H9 (cell line): ENCODE data around the gene CAB39. TPM values are rescaled to one million over a fixed set of nuclear protein-coding genes. Genes with fewer than 3 reads are reported as not detected.

ENCODE experiments used
- DNase-seq: peaks from one replicate; pipeline ENCODE4 v3.0.0-alpha.2; 2017
- H2AFZ ChIP-seq: one replicate; pipeline ENCODE4 v1.6.1; 2013; ENCODE audit warnings: mild to moderate bottlenecking, low read length, control low read depth, moderate library complexity
- H2AK5ac ChIP-seq: 2 replicates; pipeline ENCODE4 v1.6.1; 2013; ENCODE audit warnings: low read length, control low read depth, mixed read lengths; ENCODE audit not compliant: insufficient read length
- H2BK120ac ChIP-seq: one replicate; pipeline ENCODE4 v1.6.1; 2013; ENCODE audit warnings: low read depth, mild to moderate bottlenecking, low read length, control low read depth, inconsistent platforms; ENCODE audit not compliant: poor library complexity, severe bottlenecking
- H2BK12ac ChIP-seq: 2 replicates; pipeline ENCODE4 v1.6.1; 2013; ENCODE audit warnings: low read length, control low read depth, mixed read lengths, low read depth; ENCODE audit not compliant: insufficient read length
- H2BK15ac ChIP-seq: 2 replicates; pipeline ENCODE4 v1.6.1; 2013; ENCODE audit warnings: low read depth, low read length, control low read depth
- H2BK20ac ChIP-seq: one replicate; pipeline ENCODE4 v1.6.1; 2013; ENCODE audit warnings: low read depth, mild to moderate bottlenecking, low read length, control low read depth, inconsistent platforms; ENCODE audit not compliant: poor library complexity, severe bottlenecking
- H2BK5ac ChIP-seq: 2 replicates; pipeline ENCODE4 v1.6.1; 2013; ENCODE audit warnings: low read length, control low read depth, mixed read lengths; ENCODE audit not compliant: insufficient read length
- H3K14ac ChIP-seq: 2 replicates; pipeline ENCODE4 v1.6.1; 2013; ENCODE audit warnings: low read length, control low read depth; ENCODE audit not compliant: insufficient read depth
- H3K18ac ChIP-seq: 2 replicates; pipeline ENCODE4 v1.6.1; 2013; ENCODE audit warnings: low read depth, mild to moderate bottlenecking, mixed read lengths, low read length, control low read depth; ENCODE audit not compliant: insufficient read length
- H3K23ac ChIP-seq: 2 replicates; pipeline ENCODE4 v1.6.1; 2013; ENCODE audit warnings: low read length, control low read depth, mixed read lengths, low read depth; ENCODE audit not compliant: insufficient read length
- H3K23me2 ChIP-seq: 2 replicates; pipeline ENCODE4 v1.6.1; 2013; ENCODE audit warnings: low read depth, mild to moderate bottlenecking, mixed read lengths, low read length, control low read depth; ENCODE audit not compliant: insufficient read length, poor library complexity, severe bottlenecking
- H3K27ac ChIP-seq: 2 replicates; pipeline ENCODE4 v1.5.1; 2013; ENCODE audit warnings: low read length, control low read depth, mixed read lengths, low read depth; ENCODE audit not compliant: insufficient read length
- H3K27me3 ChIP-seq: 2 replicates; pipeline ENCODE4 v1.6.1; 2013; ENCODE audit warnings: low read length, control low read depth, inconsistent platforms; ENCODE audit not compliant: insufficient read depth
- H3K4ac ChIP-seq: 2 replicates; pipeline ENCODE4 v1.6.1; 2013; ENCODE audit warnings: low read depth, mild to moderate bottlenecking, control low read depth, inconsistent platforms, low read length, moderate library complexity
- H3K4me1 ChIP-seq: 2 replicates; pipeline ENCODE4 v1.6.1; 2013; ENCODE audit warnings: low read length, control low read depth, inconsistent platforms; ENCODE audit not compliant: insufficient read depth
- H3K4me2 ChIP-seq: 2 replicates; pipeline ENCODE4 v1.6.1; 2013; ENCODE audit warnings: low read length, control low read depth, mixed read lengths; ENCODE audit not compliant: insufficient read length, insufficient read depth
- H3K56ac ChIP-seq: 2 replicates; pipeline ENCODE4 v1.6.1; 2013; ENCODE audit warnings: low read depth, mild to moderate bottlenecking, mixed read lengths, low read length, control low read depth; ENCODE audit not compliant: insufficient read length
- H3K79me1 ChIP-seq: 2 replicates; pipeline ENCODE4 v1.6.1; 2013; ENCODE audit warnings: low read depth, mild to moderate bottlenecking, moderate library complexity, low read length, control low read depth, inconsistent platforms; ENCODE audit not compliant: insufficient read depth, poor library complexity, severe bottlenecking
- H3K79me2 ChIP-seq: 2 replicates; pipeline ENCODE4 v1.6.1; 2013; ENCODE audit warnings: low read length, control low read depth, inconsistent platforms; ENCODE audit not compliant: insufficient read depth
- H3K9ac ChIP-seq: 2 replicates; pipeline ENCODE4 v1.6.1; 2013; ENCODE audit warnings: low read length, control low read depth, mixed read lengths; ENCODE audit not compliant: insufficient read length; ENCODE audit errors: extremely low read depth
- H3K9me3 ChIP-seq: one replicate; pipeline ENCODE4 v1.6.1; 2013; ENCODE audit warnings: low read depth, low read length, inconsistent platforms; ENCODE audit not compliant: control insufficient read depth
- H3T11ph ChIP-seq: one replicate; pipeline ENCODE4 v1.6.1; 2013; ENCODE audit warnings: mild to moderate bottlenecking, low read length, control low read depth, inconsistent platforms
- H4K20me1 ChIP-seq: one replicate; pipeline ENCODE4 v1.6.1; 2013; ENCODE audit not compliant: control insufficient read depth, insufficient read length, insufficient read depth
- H4K5ac ChIP-seq: 2 replicates; pipeline ENCODE4 v1.6.1; 2013; ENCODE audit warnings: low read depth, mild to moderate bottlenecking, mixed read lengths, low read length, control low read depth; ENCODE audit not compliant: insufficient read length
- H4K8ac ChIP-seq: replicated peaks from 2 replicates; pipeline ENCODE4 v1.6.1; 2013; ENCODE audit warnings: low read length, control low read depth, mixed read lengths, low read depth; ENCODE audit not compliant: insufficient read length
- H4K91ac ChIP-seq: 2 replicates; pipeline ENCODE4 v1.6.1; 2013; ENCODE audit warnings: low read depth, mild to moderate bottlenecking, moderate library complexity, mixed read lengths, low read length, control low read depth; ENCODE audit not compliant: insufficient read length
- H3K27ac Mint-ChIP-seq, 3 experiments: 2 replicates in 2 of 3; 3 replicates in 1 of 3; pipeline ENCODE4 v1.8.0; 2020 to 2021; ENCODE audit warnings: mixed read lengths in 3 of 3, mild to moderate bottlenecking in 1 of 3, moderate library complexity in 1 of 3
- H3K27me3 Mint-ChIP-seq: 2 replicates; pipeline ENCODE4 v1.8.0; 2021; ENCODE audit warnings: low read depth, mild to moderate bottlenecking, moderate library complexity, mixed read lengths
- H3K36me3 Mint-ChIP-seq, 3 experiments: 2 replicates in 2 of 3; 3 replicates in 1 of 3; pipeline ENCODE4 v1.8.0; 2020 to 2021; ENCODE audit warnings: low read depth in 3 of 3, mixed read lengths in 3 of 3; ENCODE audit not compliant: insufficient read depth in 1 of 3
- H3K4me1 Mint-ChIP-seq, 2 experiments: 2 replicates each; pipeline ENCODE4 v1.8.0; 2020; ENCODE audit warnings: mixed read lengths in 2 of 2
- H3K4me3 Mint-ChIP-seq, 2 experiments: 2 replicates in 1 of 2; 3 replicates in 1 of 2; pipeline ENCODE4 v1.8.0; 2020 to 2021; ENCODE audit warnings: mild to moderate bottlenecking in 2 of 2, mixed read lengths in 2 of 2, moderate library complexity in 1 of 2
- H3K9me3 Mint-ChIP-seq, 2 experiments: 2 replicates in 1 of 2; 3 replicates in 1 of 2; pipeline ENCODE4 v1.8.0; 2020; ENCODE audit warnings: mild to moderate bottlenecking in 2 of 2, mixed read lengths in 2 of 2, moderate library complexity in 1 of 2
- WGBS: extraction: QIAGEN DNeasy Blood & Tissue Kit; methylation state at CpG from one replicate; pipeline ENCODE4 v1.1.7; 2013; ENCODE audit warnings: missing lambda C conversion rate, low lambda C conversion rate, mixed read lengths; ENCODE audit not compliant: insufficient read length; ENCODE audit errors: extremely low coverage; 5-methylcytosine and 5-hydroxymethylcytosine counted together
- total RNA-seq: library from RNA; stranded (reverse); gene quantifications from 2 replicates; pipeline ENCODE4 v1.2.1, GENCODE V29; 2021
- TF ChIP-seq, protein P1 (sequence below): fragments of 200-600 bp; sonication (generic); conservative IDR thresholded peaks from 3 replicates; pipeline ENCODE4 v1.8.0; 2021; ENCODE audit warnings: antibody characterized with exemption, mild to moderate bottlenecking

Gene CAB39
- total RNA-seq, 1 experiment from 2014 or later = 42.7 TPM

DNA sequence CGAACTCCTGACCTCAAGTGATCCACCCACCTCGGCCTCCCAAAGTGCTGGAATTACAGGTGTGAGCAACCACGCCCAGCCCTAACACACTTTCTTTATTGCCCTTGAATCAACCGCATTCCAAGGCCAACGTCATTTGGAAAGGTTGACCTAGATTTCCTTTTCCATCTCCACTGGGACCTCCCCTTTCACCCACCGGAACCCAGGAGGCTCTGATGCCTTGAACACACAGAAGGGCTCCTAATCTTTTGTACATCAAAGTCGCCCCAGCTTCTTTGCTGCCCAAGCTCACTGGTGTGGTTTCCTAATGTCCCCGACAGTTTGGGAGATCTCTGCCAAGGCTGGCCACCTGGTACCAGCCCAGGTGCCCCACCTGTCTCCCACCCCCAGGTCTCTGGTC lies 46.2 kb upstream of the CAB39 start:
- H3K14ac ChIP-seq = peak overlapping the region; percentile 6; the same call in 1 of the 2 replicates
- H3K4me2 ChIP-seq = no peak overlapping the region
- no peak overlapping the region for H2AFZ ChIP-seq
- no peaks in the 10 kb centered on the region for H4K20me1 ChIP-seq
- H3K56ac ChIP-seq = no peak overlapping the region
- no peak for DNase-seq
- H4K5ac ChIP-seq = no peak overlapping the region
- no peaks in the 10 kb centered on the region for H3K79me2 ChIP-seq
- H2BK15ac ChIP-seq = no peak overlapping the region
- H3K18ac ChIP-seq = peak overlapping the region; percentile 42
- no peak overlapping the region for H3K27ac Mint-ChIP-seq
- no peaks in the 10 kb centered on the region for H3K9me3 ChIP-seq
- no peaks in the 10 kb centered on the region; a peak in 1 of 5 replicates for H3K9me3 Mint-ChIP-seq
- H4K91ac ChIP-seq = no peak overlapping the region
- H3K9ac ChIP-seq = no peak overlapping the region
- H4K8ac ChIP-seq = no peak overlapping the region
- no peaks in the 10 kb centered on the region for H3K23me2 ChIP-seq
- peaks cover 5% of the 10 kb centered on the region; the same call in 1 of the 2 replicates for H3K4me1 ChIP-seq
- no peak overlapping the region for H3T11ph ChIP-seq
- H2AK5ac ChIP-seq = no peak overlapping the region
- H2BK120ac ChIP-seq = no peak overlapping the region
- no peak overlapping the region for H3K27ac ChIP-seq
- no CpG with 5 or more reads among the region's 8 CpGs for WGBS
- no peak overlapping the region for H3K23ac ChIP-seq
- H3K79me1 ChIP-seq = no peaks in the 10 kb centered on the region
- H3K4me3 Mint-ChIP-seq = no peak overlapping the region; a peak in 1 of 5 replicates
- H3K4ac ChIP-seq = no peak overlapping the region
- H3K27me3 Mint-ChIP-seq = peaks cover 19% of the 10 kb centered on the region
- H3K4me1 Mint-ChIP-seq = peaks cover 42 to 48% of the 10 kb centered on the region in 2 experiments
- no peak overlapping the region for H2BK5ac ChIP-seq
- H2BK20ac ChIP-seq = no peak overlapping the region
- H2BK12ac ChIP-seq = no peak overlapping the region
- TF ChIP-seq, protein P1, sequence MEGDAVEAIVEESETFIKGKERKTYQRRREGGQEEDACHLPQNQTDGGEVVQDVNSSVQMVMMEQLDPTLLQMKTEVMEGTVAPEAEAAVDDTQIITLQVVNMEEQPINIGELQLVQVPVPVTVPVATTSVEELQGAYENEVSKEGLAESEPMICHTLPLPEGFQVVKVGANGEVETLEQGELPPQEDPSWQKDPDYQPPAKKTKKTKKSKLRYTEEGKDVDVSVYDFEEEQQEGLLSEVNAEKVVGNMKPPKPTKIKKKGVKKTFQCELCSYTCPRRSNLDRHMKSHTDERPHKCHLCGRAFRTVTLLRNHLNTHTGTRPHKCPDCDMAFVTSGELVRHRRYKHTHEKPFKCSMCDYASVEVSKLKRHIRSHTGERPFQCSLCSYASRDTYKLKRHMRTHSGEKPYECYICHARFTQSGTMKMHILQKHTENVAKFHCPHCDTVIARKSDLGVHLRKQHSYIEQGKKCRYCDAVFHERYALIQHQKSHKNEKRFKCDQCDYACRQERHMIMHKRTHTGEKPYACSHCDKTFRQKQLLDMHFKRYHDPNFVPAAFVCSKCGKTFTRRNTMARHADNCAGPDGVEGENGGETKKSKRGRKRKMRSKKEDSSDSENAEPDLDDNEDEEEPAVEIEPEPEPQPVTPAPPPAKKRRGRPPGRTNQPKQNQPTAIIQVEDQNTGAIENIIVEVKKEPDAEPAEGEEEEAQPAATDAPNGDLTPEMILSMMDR = no peak
- H3K36me3 Mint-ChIP-seq = no peaks in the 10 kb centered on the region; a peak in 1 of 7 replicates
- H3K27me3 ChIP-seq = no peaks in the 10 kb centered on the region; the same call in 1 of the 2 replicates
